ENCODE data around the gene SYT12.

DNA sequence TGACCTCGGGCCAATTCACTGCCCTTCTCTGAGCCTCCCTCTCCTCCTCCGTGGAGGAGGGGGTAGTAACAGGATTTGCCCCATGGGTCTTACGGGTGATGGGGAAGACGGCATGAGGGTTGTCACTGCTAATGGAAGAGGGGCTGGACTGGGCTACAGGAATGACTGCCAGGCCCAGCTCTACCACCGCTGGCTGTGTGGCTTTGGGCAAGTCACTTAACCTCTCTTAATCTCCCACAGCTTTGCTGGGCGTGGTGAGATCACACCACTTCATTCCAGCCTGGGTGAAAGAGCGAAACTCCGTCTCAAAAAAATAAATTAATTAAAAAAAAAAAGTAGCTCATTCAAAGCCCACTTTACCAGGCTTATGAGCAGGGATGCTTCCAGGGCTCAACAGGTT, 2.8 kb downstream of the SYT12 start:
- TF ChIP-seq TCF7L2 (IDR thresholded peaks at IDR 0.05; ENCODE audit: borderline replicate concordance, extremely low read depth, insufficient read depth, insufficient read length) (no peak), POLR2A (IDR thresholded peaks at IDR 0.05; ENCODE audit: borderline replicate concordance, extremely low read depth, insufficient read depth, insufficient read length) (no peak)
- TF ChIP-seq, protein P1, sequence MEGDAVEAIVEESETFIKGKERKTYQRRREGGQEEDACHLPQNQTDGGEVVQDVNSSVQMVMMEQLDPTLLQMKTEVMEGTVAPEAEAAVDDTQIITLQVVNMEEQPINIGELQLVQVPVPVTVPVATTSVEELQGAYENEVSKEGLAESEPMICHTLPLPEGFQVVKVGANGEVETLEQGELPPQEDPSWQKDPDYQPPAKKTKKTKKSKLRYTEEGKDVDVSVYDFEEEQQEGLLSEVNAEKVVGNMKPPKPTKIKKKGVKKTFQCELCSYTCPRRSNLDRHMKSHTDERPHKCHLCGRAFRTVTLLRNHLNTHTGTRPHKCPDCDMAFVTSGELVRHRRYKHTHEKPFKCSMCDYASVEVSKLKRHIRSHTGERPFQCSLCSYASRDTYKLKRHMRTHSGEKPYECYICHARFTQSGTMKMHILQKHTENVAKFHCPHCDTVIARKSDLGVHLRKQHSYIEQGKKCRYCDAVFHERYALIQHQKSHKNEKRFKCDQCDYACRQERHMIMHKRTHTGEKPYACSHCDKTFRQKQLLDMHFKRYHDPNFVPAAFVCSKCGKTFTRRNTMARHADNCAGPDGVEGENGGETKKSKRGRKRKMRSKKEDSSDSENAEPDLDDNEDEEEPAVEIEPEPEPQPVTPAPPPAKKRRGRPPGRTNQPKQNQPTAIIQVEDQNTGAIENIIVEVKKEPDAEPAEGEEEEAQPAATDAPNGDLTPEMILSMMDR (IDR thresholded peaks at IDR 0.05 in 2 of 3, conservative IDR thresholded peaks at IDR 0.05 in 1 of 3; ENCODE audit: borderline replicate concordance in 1 of 3, insufficient read depth in 1 of 3, low read depth in 2 of 3, low read length in 2 of 3): no peak
- TF ChIP-seq, protein P2, sequence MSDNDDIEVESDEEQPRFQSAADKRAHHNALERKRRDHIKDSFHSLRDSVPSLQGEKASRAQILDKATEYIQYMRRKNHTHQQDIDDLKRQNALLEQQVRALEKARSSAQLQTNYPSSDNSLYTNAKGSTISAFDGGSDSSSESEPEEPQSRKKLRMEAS (IDR thresholded peaks at IDR 0.05): no peak
